LNCAP (cell line): ENCODE results near the gene PTCRA.

ENCODE experiments used
- TF ChIP-seq, protein P1 (sequence below): fragments of 450-650 bp; IDR thresholded peaks from 2 replicates; pipeline ENCODE4 v1.5.1; 2017; ENCODE audit warnings: mild to moderate bottlenecking

Gene PTCRA

DNA sequence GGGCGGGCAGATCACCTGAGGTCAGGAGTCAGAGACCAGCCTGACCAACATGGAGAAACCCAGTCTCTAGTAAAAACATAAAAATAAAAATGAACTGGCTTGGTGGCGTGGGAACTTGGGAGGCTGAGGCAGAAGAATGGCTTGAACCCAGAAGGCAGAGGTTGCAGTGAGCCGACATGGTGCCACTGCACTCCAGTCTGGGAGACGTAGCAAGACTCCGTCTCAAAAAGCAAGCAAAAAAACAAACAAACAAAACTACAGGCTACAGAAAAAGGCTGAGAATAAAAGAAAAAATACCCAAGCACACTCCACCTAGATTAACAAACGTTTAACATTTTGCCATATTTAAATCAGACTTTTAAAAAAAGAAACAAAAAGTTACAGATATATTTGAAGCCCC is 5.9 kb downstream of the PTCRA start:
- TF ChIP-seq, protein P1, sequence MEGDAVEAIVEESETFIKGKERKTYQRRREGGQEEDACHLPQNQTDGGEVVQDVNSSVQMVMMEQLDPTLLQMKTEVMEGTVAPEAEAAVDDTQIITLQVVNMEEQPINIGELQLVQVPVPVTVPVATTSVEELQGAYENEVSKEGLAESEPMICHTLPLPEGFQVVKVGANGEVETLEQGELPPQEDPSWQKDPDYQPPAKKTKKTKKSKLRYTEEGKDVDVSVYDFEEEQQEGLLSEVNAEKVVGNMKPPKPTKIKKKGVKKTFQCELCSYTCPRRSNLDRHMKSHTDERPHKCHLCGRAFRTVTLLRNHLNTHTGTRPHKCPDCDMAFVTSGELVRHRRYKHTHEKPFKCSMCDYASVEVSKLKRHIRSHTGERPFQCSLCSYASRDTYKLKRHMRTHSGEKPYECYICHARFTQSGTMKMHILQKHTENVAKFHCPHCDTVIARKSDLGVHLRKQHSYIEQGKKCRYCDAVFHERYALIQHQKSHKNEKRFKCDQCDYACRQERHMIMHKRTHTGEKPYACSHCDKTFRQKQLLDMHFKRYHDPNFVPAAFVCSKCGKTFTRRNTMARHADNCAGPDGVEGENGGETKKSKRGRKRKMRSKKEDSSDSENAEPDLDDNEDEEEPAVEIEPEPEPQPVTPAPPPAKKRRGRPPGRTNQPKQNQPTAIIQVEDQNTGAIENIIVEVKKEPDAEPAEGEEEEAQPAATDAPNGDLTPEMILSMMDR = no peak

DNA sequence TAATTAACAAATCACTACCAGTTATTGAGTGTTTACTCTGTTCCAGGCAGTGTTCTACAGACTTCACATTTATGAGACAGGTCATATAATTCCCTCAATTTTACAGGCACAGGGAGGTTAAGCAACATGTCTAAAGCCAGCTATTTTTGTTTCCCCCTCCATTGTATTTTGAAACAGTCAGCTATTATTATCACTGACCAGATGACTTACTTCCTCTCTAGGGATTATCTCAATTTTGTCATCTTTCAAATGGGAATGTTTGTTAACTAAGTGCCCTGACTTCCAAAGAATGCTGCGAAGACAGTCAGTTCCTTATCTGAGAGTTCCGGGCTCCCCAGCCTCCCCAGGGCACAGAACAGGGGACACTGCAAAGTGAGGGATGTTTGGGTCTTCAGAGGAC is 7.8 kb downstream of the PTCRA start:
- TF ChIP-seq, protein P1 = no peak

DNA sequence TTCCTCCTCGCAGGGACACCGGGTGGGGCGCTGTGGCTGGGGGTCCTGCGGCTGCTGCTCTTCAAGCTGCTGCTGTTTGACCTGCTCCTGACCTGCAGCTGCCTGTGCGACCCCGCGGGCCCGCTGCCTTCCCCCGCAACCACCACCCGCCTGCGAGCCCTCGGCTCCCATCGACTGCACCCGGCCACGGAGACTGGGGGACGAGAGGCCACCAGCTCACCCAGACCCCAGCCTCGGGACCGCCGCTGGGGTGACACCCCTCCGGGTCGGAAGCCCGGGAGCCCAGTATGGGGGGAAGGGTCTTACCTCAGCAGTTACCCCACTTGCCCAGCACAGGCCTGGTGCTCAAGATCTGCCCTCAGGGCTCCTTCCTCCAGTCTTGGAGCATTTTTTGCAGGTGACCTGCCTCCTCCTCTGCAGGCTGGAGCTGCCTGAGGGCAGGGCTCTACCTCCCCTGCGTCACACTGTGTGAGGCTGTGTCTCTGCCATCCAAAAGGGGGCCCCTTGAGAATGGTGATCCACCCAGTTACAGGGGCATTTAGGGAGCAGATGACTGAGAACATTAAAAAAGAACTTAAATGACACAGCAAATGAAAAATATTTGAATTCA is 9.5 kb downstream of the PTCRA start:
- TF ChIP-seq, protein P1 = no peak

DNA sequence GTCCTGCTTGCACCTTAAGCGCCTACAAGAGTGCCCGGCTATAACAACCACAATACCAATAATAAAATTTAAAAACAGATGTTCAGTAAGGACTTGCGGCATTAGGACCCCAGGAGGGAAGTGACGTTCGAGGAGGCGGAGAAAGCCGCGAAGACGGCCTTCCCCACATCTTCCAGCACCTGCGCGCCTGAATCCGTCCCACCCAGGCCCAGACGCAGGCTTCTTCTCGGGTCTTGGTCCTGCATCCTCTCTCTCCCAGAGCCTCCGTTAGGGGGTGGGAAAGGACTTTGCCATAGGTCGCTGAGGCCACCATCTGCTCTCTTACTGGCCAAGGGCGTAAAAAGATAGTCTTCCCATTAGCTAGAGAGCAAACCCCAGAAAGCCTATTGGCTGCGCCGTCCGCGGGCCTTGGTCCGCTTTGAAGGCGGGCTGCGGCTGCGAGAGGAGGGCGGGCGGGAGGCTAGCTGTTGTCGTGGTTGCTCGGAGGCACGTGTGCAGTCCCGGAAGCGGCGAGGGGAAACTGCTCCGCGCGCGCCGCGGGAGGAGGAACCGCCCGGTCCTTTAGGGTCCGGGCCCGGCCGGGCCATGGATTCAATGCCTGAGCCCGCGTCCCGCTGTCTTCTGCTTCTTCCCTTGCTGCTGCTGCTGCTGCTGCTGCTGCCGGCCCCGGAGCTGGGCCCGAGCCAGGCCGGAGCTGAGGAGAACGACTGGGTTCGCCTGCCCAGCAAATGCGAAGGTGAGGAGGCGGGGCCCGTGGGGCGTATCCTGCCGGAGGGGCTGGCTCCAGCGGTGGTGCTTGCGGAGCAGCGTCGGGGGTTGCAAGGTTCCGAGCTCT is 13.3 kb downstream of the PTCRA start, which contains the start of gene CNPY3:
TSS of gene CNPY3 (plus strand) at position 495 of the 835 bp plus-strand sequence. CDS start at position 586, 91 bp downstream.
- TF ChIP-seq, protein P1 = no peak

DNA sequence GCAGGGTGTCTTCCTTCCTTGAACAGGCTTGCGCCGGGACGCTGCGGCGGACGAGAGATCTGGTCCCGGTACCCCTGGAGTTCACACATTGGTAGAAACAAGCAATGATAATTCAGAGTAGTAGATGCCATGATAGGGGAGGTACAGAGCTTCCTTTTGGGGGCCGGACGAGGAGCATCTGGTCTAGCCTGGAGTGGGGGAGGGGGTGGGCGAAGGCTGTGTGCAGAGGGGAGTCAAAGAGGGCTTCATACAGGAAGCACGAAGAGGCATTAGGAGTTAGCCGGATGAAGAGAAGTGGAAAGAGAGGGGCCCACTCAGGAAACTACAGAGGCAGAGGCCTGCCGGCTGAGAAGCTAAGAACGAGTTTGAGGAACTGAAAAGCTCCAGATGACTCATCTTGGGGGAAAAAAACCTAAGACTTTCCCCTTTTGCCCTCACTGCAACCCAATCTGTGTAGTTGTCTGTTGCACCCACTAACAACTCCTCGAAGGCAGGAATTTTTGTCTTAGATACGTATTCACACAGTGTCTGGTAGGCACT is 14.0 kb downstream of the PTCRA start:
- TF ChIP-seq, protein P1 = no peak

DNA sequence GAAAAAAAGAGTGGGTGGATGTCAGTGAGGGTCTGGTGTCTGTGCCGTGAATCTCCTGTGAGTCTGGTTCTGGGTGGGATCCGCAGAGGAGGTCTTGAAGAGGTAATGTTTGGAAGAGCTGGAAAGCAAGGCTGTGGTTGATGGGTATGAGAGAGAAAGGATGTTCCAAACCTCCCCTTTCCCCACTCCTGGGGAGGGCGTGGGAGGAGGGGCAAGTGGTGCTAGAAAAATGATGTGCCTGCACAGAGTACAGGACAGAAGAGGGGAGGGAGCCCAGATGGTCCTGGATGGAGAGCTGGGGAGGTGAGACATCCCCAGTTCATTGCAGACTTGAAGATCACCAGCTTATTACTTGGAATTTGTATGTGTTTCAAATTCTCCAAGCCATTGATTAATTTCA is 16.6 kb downstream of the PTCRA start:
- TF ChIP-seq, protein P1 = no peak

DNA sequence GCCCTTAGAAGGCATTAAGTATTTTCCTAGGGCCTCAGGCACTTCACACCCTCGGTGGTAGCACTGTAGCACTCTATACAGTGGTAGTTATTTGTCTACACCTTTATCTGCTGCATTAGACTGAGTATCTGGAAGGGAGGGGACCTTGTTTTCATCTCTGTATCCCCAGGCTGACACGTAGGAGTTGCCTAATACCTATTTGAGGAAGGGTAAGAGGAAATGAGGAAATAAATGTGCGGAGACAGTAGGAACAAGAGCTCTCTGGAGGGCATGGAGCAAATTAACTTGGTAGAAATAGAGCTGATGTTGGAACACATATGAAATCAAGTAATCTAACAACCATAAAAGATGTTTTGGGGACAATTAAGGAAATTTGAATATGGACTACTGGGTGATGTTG is 17.4 kb downstream of the PTCRA start:
- TF ChIP-seq, protein P1 = no peak
